Ovary (tissue), 3 donors: ENCODE results near the gene CFAP52.

Experiments
- CTCF ChIP-seq, 3 donors: fragments of 450-650 bp in 2 of 3; fragments of 200-600 bp in 1 of 3; IDR thresholded peaks; one replicate each; pipeline versions ENCODE4 v1.5.1 to v1.8.0; 2016 to 2022; ENCODE audit warnings: antibody characterized with exemption in 3 of 3, mild to moderate bottlenecking in 1 of 3
- EP300 ChIP-seq: sonication (generic); formaldehyde crosslinking; IDR thresholded peaks from one replicate; pipeline ENCODE4 v1.6.1; 2017; ENCODE audit warnings: antibody characterized with exemption
- donor health status: DM: no; HTN: no; CAD: no.

GRCh38 chr17:9612006-9612405 lies 35.6 kb downstream of the CFAP52 start:
- TF ChIP-seq CTCF (IDR thresholded peaks at IDR 0.05) (no peak), EP300 (no peak)
